Heart right ventricle (tissue), 16 donors: ENCODE measurements around the gene MTCH1. TPM values are rescaled to one million over a fixed set of nuclear protein-coding genes. Genes with fewer than 3 reads are reported as not detected.

Source experiments
- ATAC-seq, 8 donors: fragments of 200-7000 bp; cut with Tn5 transposase; one replicate each; pipeline ENCODE4 v1.9.1; 2020; ENCODE audit warnings: mild to moderate bottlenecking in 8 of 8, moderate library complexity in 8 of 8, moderate number of reproducible peaks in 1 of 8
- DNase-seq, 2 donors: peaks; one replicate each; pipeline ENCODE4 v3.0.0-alpha.2; 2020
- H3K27ac ChIP-seq, 10 donors: fragments of 200-600 bp; sonication (generic) in 2 of 10; one replicate each; pipeline versions ENCODE4 v1.5.0 to v1.8.0; 2020 to 2022; ENCODE audit warnings: mild to moderate bottlenecking in 3 of 10
- H3K27me3 ChIP-seq, 7 donors: fragments of 200-600 bp; one replicate each; pipeline ENCODE4 v1.8.0; 2021 to 2022; ENCODE audit warnings: mild to moderate bottlenecking in 2 of 7
- H3K36me3 ChIP-seq, 9 donors: fragments of 200-600 bp; sonication (generic) in 1 of 9; one replicate each; pipeline versions ENCODE4 v1.5.0 to v1.8.0; 2020 to 2022; ENCODE audit warnings: mild to moderate bottlenecking in 2 of 9
- H3K4me1 ChIP-seq, 9 donors: fragments of 200-600 bp; sonication (generic) in 1 of 9; one replicate each; pipeline versions ENCODE4 v1.5.0 to v1.8.0; 2020 to 2022; ENCODE audit warnings: mild to moderate bottlenecking in 4 of 9
- H3K4me3 ChIP-seq, 10 donors: fragments of 200-600 bp; sonication (generic) in 2 of 10; one replicate each; pipeline versions ENCODE4 v1.5.0 to v1.8.0; 2020 to 2022; ENCODE audit warnings: mild to moderate bottlenecking in 7 of 10, moderate library complexity in 2 of 10
- H3K9me3 ChIP-seq, 11 donors: fragments of 200-600 bp in 10 of 11; sonication (generic) in 2 of 11; one replicate each; pipeline versions ENCODE4 v1.5.0 to v1.8.0; 2013 to 2022; ENCODE audit warnings: mild to moderate bottlenecking in 2 of 11, control low read depth in 1 of 11, moderate library complexity in 1 of 11
- CTCF ChIP-seq, 9 donors: fragments of 200-600 bp; sonication (generic) in 2 of 9; IDR thresholded peaks; one replicate each; pipeline versions ENCODE4 v1.5.0 to v1.8.0; 2021 to 2022; ENCODE audit warnings: antibody characterized with exemption in 9 of 9, mild to moderate bottlenecking in 5 of 9, moderate library complexity in 1 of 9
- WGBS, 2 donors: extraction: QIAGEN DNeasy Blood & Tissue Kit; methylation state at CpG; one replicate each; pipeline ENCODE4 v1.1.7; 2013; ENCODE audit warnings: inconsistent platforms in 1 of 2; 5-methylcytosine and 5-hydroxymethylcytosine counted together
- intact Hi-C, 10 donors: fragments of 100-400 bp; cut with DNase I; formaldehyde crosslinking; loops; one replicate each; pipeline versions ENCODE4 v1.11.1 to v1.14.2; 2022
- polyA plus RNA-seq, 2 donors: library from polyadenylated mRNA; stranded (reverse); fragments of 200-250 nt; gene quantifications; one replicate each; pipeline ENCODE4 v1.2.3, GENCODE V29; 2013
- total RNA-seq, 10 donors: library from RNA; stranded (reverse); fragmentation: NEBNext Ultra II Directional in 3 of 10; extraction: Animal tissue kit (Norgen Biotek cat#: 25700) in 3 of 10; gene quantifications; one replicate each; pipeline versions ENCODE4 v1.2.1 to v1.2.4, GENCODE V29; 2021 to 2023
- donor health status: Arrhythmogenic right ventricular cardiomyopathy.
- donor health status: ischemic (EF 13 %, LVEDD 7.1; RV severe dilation, severe dysfunction).
- donor health status: healthy with polysubstance abuse.
- donor health status: DM: no; HTN: yes; CAD: no.
- donor health status: DM: no; HTN: no; CAD: no.
- donor health status: ischemic (EF 25% LVEDD 6.9; RV normal size, moderate dysfunction).
- donor health status: ischemic (EF 25% LVEDD 5.7; RV mildly dilated, moderate dysfunction).
- donor health status: healthy.
- donor health status: DM: yes; HTN: yes; CAD: no.
- donor health status: Ischemic cardiomyopathy.
- donor health status: ischemic (EF 35%, LVEDD 5.7; RV mildly dilated, moderate dysfunction).
- donor health status: nonischemic (EF 11% LVEDD 7.7; RV severe dilation, severe dysfunction).
- donor health status: DM: yes; HTN: yes; CAD: no.
- donor health status: PGD.
- donor health status: ischemic (EF 29% LVEDD 5.4; RV normal size, mild dysfunction).
- donor health status: nonischemic (EF 23%, LVEDD 6.1; RV moderate dilation, normal function).

The MTCH1 gene
- total and polyA plus RNA-seq, 12 donors: 82.6 to 341 (median 156) TPM

DNA sequence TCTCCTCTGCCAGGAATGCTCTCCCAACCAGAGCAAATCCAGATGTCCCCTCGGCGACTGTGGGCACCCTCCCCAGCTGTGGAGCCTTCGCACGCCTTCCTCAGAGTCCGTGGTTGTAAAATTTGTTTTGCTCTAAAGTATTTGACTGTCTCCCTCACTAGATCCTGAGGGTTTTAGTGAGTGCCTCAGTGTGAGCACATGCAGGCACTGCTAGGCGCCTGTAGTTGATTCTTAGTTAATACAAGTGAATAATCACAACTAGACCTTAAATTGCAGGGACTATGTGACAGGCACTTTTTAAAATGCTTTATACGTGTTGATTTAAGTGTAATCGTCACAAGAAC, 680 bp upstream of the MTCH1 start:
- peak overlapping the region; percentile 84 to 100 (median 99) for H3K4me3 ChIP-seq
- ATAC-seq: no peak
- H3K36me3 ChIP-seq: peaks cover 0 to 10% (median 0%) of the 10 kb centered on the region in 9 donors
- no peak for DNase-seq
- H3K27ac ChIP-seq: peak overlapping the region; percentile 95 to 100 (median 98)
- H3K27me3 ChIP-seq: no peaks in the 10 kb centered on the region
- no peak for TF ChIP-seq CTCF (IDR thresholded peaks at IDR 0.05)
- WGBS, 2 donors: 2 to 3% methylated on average over 8 of the region's 8 CpGs
- H3K4me1 ChIP-seq: peaks cover 12 to 44% (median 39%) of the 10 kb centered on the region in 9 donors
- intact Hi-C loops: loop anchor here in 5 of 10 donors (1.0 to 10.0 kb wide), 6 partner anchors 12 to 442 kb away; partner anchors contain the start of genes C6orf89 (in 2 of the 5) and STK38 (in 1 of the 5)
- H3K9me3 ChIP-seq: no peaks in the 10 kb centered on the region

GRCh38 chr6:36985417-36985807, 584 bp downstream of the MTCH1 start:
- intact Hi-C loops: loop anchor here in 4 of 10 donors (5.0 to 10.0 kb wide), 4 partner anchors 78 to 441 kb away; partner anchors contain the start of genes C6orf89 (in 1 of the 4) and STK38 (in 1 of the 4)
- H3K27ac ChIP-seq: peak overlapping the region; percentile 95 to 100 (median 98)

GRCh38 chr6:36984581-36985416, 1.2 kb downstream of the MTCH1 start:
- Histone ChIP-seq H3K4me1 (peaks cover 20 to 63% (median 58%) of the 10 kb centered on the region in 9 donors), H3K4me3 (peak overlapping the region; percentile 84 to 100 (median 99)), H3K9me3 (no peaks in the 10 kb centered on the region), H3K36me3 (peaks cover 0 to 29% (median 0%) of the 10 kb centered on the region in 9 donors), H3K27me3 (no peaks in the 10 kb centered on the region), H3K27ac (peak overlapping the region; percentile 24 to 100 (median 98))
- TF ChIP-seq CTCF (IDR thresholded peaks at IDR 0.05): no peak
- ATAC-seq (peak in 6 of 8 donors; percentile 13 to 53 (median 26)), DNase-seq (peak in 1 of 2 donors; percentile 77)
- intact Hi-C loops: loop anchor here in 6 of 10 donors (5.0 to 10.0 kb wide), 6 partner anchors 33 to 440 kb away; partner anchors contain the start of genes C6orf89 (in 3 of the 6) and STK38 (in 1 of the 6)
- 5 to 6% methylated on average over 19 of the region's 19 CpGs for WGBS, 2 donors

More at GRCh38 chr6:36985417-36985807, 584 bp downstream of the MTCH1 start:
- ATAC-seq (no peak), DNase-seq (no peak)
- WGBS, 2 donors: 1 to 2% methylated on average over 15 of the region's 15 CpGs
- peaks cover 20 to 57% (median 52%) of the 10 kb centered on the region in 9 donors for H3K4me1 ChIP-seq
- H3K27me3 ChIP-seq: no peaks in the 10 kb centered on the region
- TF ChIP-seq CTCF (IDR thresholded peaks at IDR 0.05): no peak
- H3K4me3 ChIP-seq: peak overlapping the region; percentile 84 to 100 (median 99)
- no peaks in the 10 kb centered on the region for H3K9me3 ChIP-seq
- peaks cover 0 to 23% (median 0%) of the 10 kb centered on the region in 9 donors for H3K36me3 ChIP-seq

GRCh38 chr6:36983538-36983937, 2.5 kb downstream of the MTCH1 start:
- Histone ChIP-seq H3K36me3 (peaks cover 0 to 41% (median under 1%) of the 10 kb centered on the region in 9 donors), H3K27ac (peak overlapping the region in 5 of 10 donors; percentile 3 to 100 (median 98)), H3K9me3 (no peaks in the 10 kb centered on the region), H3K4me3 (peak overlapping the region in 1 of 10 donors; percentile 100), H3K27me3 (no peaks in the 10 kb centered on the region), H3K4me1 (peaks cover 32 to 75% (median 70%) of the 10 kb centered on the region in 9 donors)
- 71% methylated on average over 3 of the region's 3 CpGs for WGBS, 2 donors
- no peak for ATAC-seq
- no peak for DNase-seq
- no peak for TF ChIP-seq CTCF (IDR thresholded peaks at IDR 0.05)
- intact Hi-C loops: loop anchor here in 5 of 10 donors (5.0 to 10.0 kb wide), 5 partner anchors 34 to 439 kb away; partner anchors contain the start of genes C6orf89 (in 3 of the 5) and STK38 (in 1 of the 5)
